GM21528 (cell line): ENCODE data around the gene ACTR1B.
"Not testable (repeated sequence)": the region's sequence is repeated elsewhere in the genome, so short reads cannot be mapped to it uniquely, and the experiment has no call there.

Experiments used
- ATAC-seq: cut with Tn5 transposase; IDR thresholded peaks from one replicate; pipeline ENCODE4 v1.9.1; 2021; ENCODE audit warnings: mild to moderate bottlenecking, moderate library complexity; ENCODE audit not compliant: unreplicated experiment, low FRiP score

The ACTR1B gene

GRCh38 chr2:97663962-97664635 lies at the start of gene ACTR1B:
ACTR1B (minus strand) TSS chr2:97664044; CDS start chr2:97663890, 154 bp downstream.
- peak; percentile 91 for ATAC-seq

- ATAC-seq: no peak
Observed at GRCh38 chr2:97712693-97713295, 49.0 kb upstream of the ACTR1B start.

- ATAC-seq: not testable (repeated sequence)
Observed at GRCh38 chr2:97712175-97712574, 48.3 kb upstream of the ACTR1B start.

- ATAC-seq: no peak
Observed at GRCh38 chr2:97711394-97711711, 47.5 kb upstream of the ACTR1B start.

- no peak for ATAC-seq
Observed at GRCh38 chr2:97708608-97709007, 44.8 kb upstream of the ACTR1B start.

GRCh38 chr2:97708048-97708380 lies 44.2 kb upstream of the ACTR1B start:
- ATAC-seq: no peak

GRCh38 chr2:97707362-97708047 lies 43.7 kb upstream of the ACTR1B start:
- ATAC-seq: no peak

- no peak for ATAC-seq
Observed at GRCh38 chr2:97706708-97707345, 43.0 kb upstream of the ACTR1B start.

GRCh38 chr2:97706112-97706511 lies 42.3 kb upstream of the ACTR1B start:
- no peak for ATAC-seq

- ATAC-seq: no peak
Observed at GRCh38 chr2:97704989-97705388, 41.1 kb upstream of the ACTR1B start.

GRCh38 chr2:97703741-97704140 lies 39.9 kb upstream of the ACTR1B start:
- ATAC-seq: no peak

GRCh38 chr2:97702731-97703470 lies 39.1 kb upstream of the ACTR1B start:
- no peak for ATAC-seq

GRCh38 chr2:97701851-97702465 lies 38.1 kb upstream of the ACTR1B start:
- ATAC-seq: no peak

- ATAC-seq: no peak
Observed at GRCh38 chr2:97701186-97701585, 37.3 kb upstream of the ACTR1B start.

- no peak for ATAC-seq
Observed at GRCh38 chr2:97699765-97700444, 36.1 kb upstream of the ACTR1B start.

GRCh38 chr2:97698530-97698929 lies 34.7 kb upstream of the ACTR1B start:
- no peak for ATAC-seq

GRCh38 chr2:97697252-97698235 lies 33.7 kb upstream of the ACTR1B start:
- ATAC-seq: no peak

- no peak for ATAC-seq
Observed at GRCh38 chr2:97695744-97696143, 31.9 kb upstream of the ACTR1B start.

- no peak for ATAC-seq
Observed at GRCh38 chr2:97693476-97693875, 29.6 kb upstream of the ACTR1B start.
